NCI-H1092 (cell line): ENCODE results near the gene BANP.
"Not testable (repeated sequence)": the region's sequence is repeated elsewhere in the genome, so short reads cannot be mapped to it uniquely, and the experiment has no call there.

Experiments
- DNase-seq: peaks from one replicate; lab custom pipeline; 2025; lab: John Stamatoyannopoulos, UW

The BANP gene

GRCh38 chr16:88104363-88104762 lies 153.1 kb downstream of the BANP start:
- DNase-seq = not testable (repeated sequence)

GRCh38 chr16:88105574-88106140 lies 154.4 kb downstream of the BANP start:
- not testable (repeated sequence) for DNase-seq

- not testable (repeated sequence) for DNase-seq
Observed at GRCh38 chr16:88106566-88106965, 155.3 kb downstream of the BANP start.

GRCh38 chr16:88108762-88109161 lies 157.5 kb downstream of the BANP start:
- no peak for DNase-seq

GRCh38 chr16:88109726-88110621 lies 158.7 kb downstream of the BANP start:
- not testable (repeated sequence) for DNase-seq

GRCh38 chr16:88110875-88111494 lies 159.8 kb downstream of the BANP start:
- DNase-seq = not testable (repeated sequence)

- not testable (repeated sequence) for DNase-seq
Observed at GRCh38 chr16:88111976-88112375, 160.7 kb downstream of the BANP start.

- no peak for DNase-seq
Observed at GRCh38 chr16:88113545-88114045, 162.4 kb downstream of the BANP start.

- not testable (repeated sequence) for DNase-seq
Observed at GRCh38 chr16:88114541-88115228, 163.5 kb downstream of the BANP start.

- DNase-seq = no peak
Observed at GRCh38 chr16:88116121-88116520, 164.9 kb downstream of the BANP start.

GRCh38 chr16:88117476-88117868 lies 166.2 kb downstream of the BANP start:
- no peak for DNase-seq

- no peak for DNase-seq
Observed at GRCh38 chr16:88118376-88118775, 167.1 kb downstream of the BANP start.

- DNase-seq = not testable (repeated sequence)
Observed at GRCh38 chr16:88118852-88119741, 167.9 kb downstream of the BANP start.

GRCh38 chr16:88119881-88120751 lies 168.9 kb downstream of the BANP start:
- DNase-seq = not testable (repeated sequence)

GRCh38 chr16:88120812-88121211 lies 169.6 kb downstream of the BANP start:
- no peak for DNase-seq

- DNase-seq = not testable (repeated sequence)
Observed at GRCh38 chr16:88121391-88121790, 170.2 kb downstream of the BANP start.

- DNase-seq = no peak
Observed at GRCh38 chr16:88121886-88122580, 170.8 kb downstream of the BANP start.
